WERI-Rb-1 (cell line): ENCODE results near the gene PRKG2.

ENCODE experiments used
- DNase-seq: peaks from one replicate; pipeline ENCODE4 v3.0.0-alpha.2; 2020
- H3K27ac ChIP-seq: fragments of 250-450 bp; sonication (Bioruptor Pico); 2 replicates; pipeline ENCODE4 v1.5.1; 2020; ENCODE audit warnings: mild to moderate bottlenecking, moderate library complexity
- H3K27me3 ChIP-seq: fragments of 250-450 bp; sonication (Bioruptor Pico); 2 replicates; pipeline ENCODE4 v1.5.1; 2021; ENCODE audit warnings: mild to moderate bottlenecking, low read depth, moderate library complexity; ENCODE audit not compliant: insufficient read depth, severe bottlenecking
- H3K36me3 ChIP-seq: fragments of 250-450 bp; sonication (Bioruptor Pico); 2 replicates; pipeline ENCODE4 v1.5.1; 2020; ENCODE audit warnings: mild to moderate bottlenecking, moderate library complexity
- H3K4me3 ChIP-seq: 2 replicates; pipeline ENCODE4 v1.5.1; 2011; ENCODE audit warnings: low read depth, mild to moderate bottlenecking, control low read depth, low read length
- H3K9me3 ChIP-seq: fragments of 250-450 bp; sonication (Bioruptor Pico); 2 replicates; pipeline ENCODE4 v1.5.1; 2021; ENCODE audit warnings: mild to moderate bottlenecking, moderate library complexity; ENCODE audit not compliant: severe bottlenecking
- CTCF ChIP-seq: IDR thresholded peaks from 2 replicates; pipeline ENCODE4 v1.5.1; 2011; ENCODE audit warnings: low read depth, mild to moderate bottlenecking, control low read depth, inconsistent platforms, low read length

Gene PRKG2

GRCh38 chr4:81256059-81256970 lies 41.3 kb upstream of the PRKG2 start:
- H3K4me3 ChIP-seq = no peak overlapping the region
- no peaks in the 10 kb centered on the region for H3K27me3 ChIP-seq
- no peak for TF ChIP-seq CTCF
- no peak overlapping the region for H3K27ac ChIP-seq
- no peaks in the 10 kb centered on the region for H3K36me3 ChIP-seq
- H3K9me3 ChIP-seq = no peaks in the 10 kb centered on the region
- no peak for DNase-seq

GRCh38 chr4:81255524-81255923 lies 40.5 kb upstream of the PRKG2 start:
- TF ChIP-seq CTCF = no peak
- Histone ChIP-seq H3K27ac (no peak overlapping the region), H3K4me3 (no peak overlapping the region), H3K36me3 (no peaks in the 10 kb centered on the region), H3K9me3 (no peaks in the 10 kb centered on the region), H3K27me3 (no peaks in the 10 kb centered on the region)
- DNase-seq = no peak

- H3K4me3 ChIP-seq = no peak overlapping the region
- TF ChIP-seq CTCF = no peak
Measured at GRCh38 chr4:81250430-81250829, 35.4 kb upstream of the PRKG2 start.

GRCh38 chr4:81245218-81246009 lies 30.4 kb upstream of the PRKG2 start:
- no peak for TF ChIP-seq CTCF
- H3K9me3 ChIP-seq = no peaks in the 10 kb centered on the region
- H3K36me3 ChIP-seq = no peaks in the 10 kb centered on the region

More at GRCh38 chr4:81250430-81250829, 35.4 kb upstream of the PRKG2 start:
- H3K27ac ChIP-seq = no peak overlapping the region
- H3K36me3 ChIP-seq = no peaks in the 10 kb centered on the region
- DNase-seq = no peak
- H3K9me3 ChIP-seq = no peaks in the 10 kb centered on the region
- H3K27me3 ChIP-seq = no peaks in the 10 kb centered on the region

GRCh38 chr4:81237791-81238190 lies 22.8 kb upstream of the PRKG2 start:
- Histone ChIP-seq H3K27me3 (no peaks in the 10 kb centered on the region), H3K9me3 (no peaks in the 10 kb centered on the region), H3K4me3 (no peak overlapping the region), H3K27ac (no peak overlapping the region), H3K36me3 (no peaks in the 10 kb centered on the region)
- DNase-seq = no peak
- no peak for TF ChIP-seq CTCF

More at GRCh38 chr4:81245218-81246009, 30.4 kb upstream of the PRKG2 start:
- Histone ChIP-seq H3K4me3 (no peak overlapping the region), H3K27ac (peak overlapping the region; percentile 35), H3K27me3 (no peaks in the 10 kb centered on the region)
- DNase-seq = no peak
